Kasumi-1 (cell line): ENCODE data around the gene RHAG.

ENCODE experiments used
- DNase-seq, 2 experiments: peaks; one replicate each; lab custom pipeline; 2025; lab: John Stamatoyannopoulos, UW

The RHAG gene

GRCh38 chr6:49564552-49564951 lies 72.1 kb downstream of the RHAG start:
- no peak for DNase-seq

GRCh38 chr6:49563006-49563886 lies 73.4 kb downstream of the RHAG start:
- no peak for DNase-seq

- DNase-seq = no peak
Observed at GRCh38 chr6:49558238-49558637, 78.4 kb downstream of the RHAG start.

- no peak for DNase-seq
Observed at GRCh38 chr6:49557177-49557576, 79.5 kb downstream of the RHAG start.

- DNase-seq = no peak
Observed at GRCh38 chr6:49556429-49556837, 80.2 kb downstream of the RHAG start.

- DNase-seq = no peak
Observed at GRCh38 chr6:49555951-49556350, 80.7 kb downstream of the RHAG start.
